GM12878 (cell line): ENCODE measurements around the gene SPTA1. TPM values are rescaled to one million over a fixed set of nuclear protein-coding genes. Genes with fewer than 3 reads are reported as not detected.

Experiments used
- ATAC-seq: fragments of 200-7000 bp; cut with Tn5 transposase; 3 replicates; pipeline ENCODE4 v1.9.1; 2020; ENCODE audit warnings: mild to moderate bottlenecking, moderate library complexity
- BruUV-seq: library from RNA; stranded (reverse); fragments of 400-500 nt; replicated peaks from 2 replicates; lab custom pipeline; 2021; lab: Mats Ljungman, UMichigan
- CTCF ChIA-PET: fragments of 300-600 bp; sonication (Branson Sonifier 250); formaldehyde crosslinking; extraction: SDS; loops from one replicate; lab custom pipeline; 2021; ENCODE audit warnings: inconsistent platforms; lab: Yijun Ruan, JAX
- POLR2A ChIA-PET: fragments of 350-600 bp; formaldehyde crosslinking; extraction: SDS; loops from one replicate; lab custom pipeline; 2021; ENCODE audit warnings: inconsistent platforms; lab: Charles Lee
- RAD21 ChIA-PET: fragments of 300-600 bp; sonication (Branson Sonifier 250); formaldehyde crosslinking; loops from one replicate; lab custom pipeline; 2023; ENCODE audit warnings: antibody characterized with exemption; ENCODE audit not compliant: unreplicated experiment; lab: Charles Lee
- SMC1A ChIA-PET: fragments of 300-600 bp; sonication (Branson Sonifier 250); formaldehyde crosslinking; loops from one replicate; lab custom pipeline; 2023; ENCODE audit not compliant: unreplicated experiment, uncharacterized antibody; lab: Charles Lee
- DNase-seq: peaks from one replicate; pipeline ENCODE4 v3.0.0-alpha.2; 2011; ENCODE audit warnings: low read depth, low spot score
- FAIRE-seq: peaks from 3 replicates; lab custom pipeline; 2011; peaks lifted over from hg19 to GRCh38; lab: Jason Lieb, UNC
- H2AFZ ChIP-seq: 2 replicates; pipeline ENCODE4 v1.6.0; 2011; ENCODE audit warnings: low read depth, low read length, control low read depth; ENCODE audit not compliant: control insufficient read depth
- H3K27ac ChIP-seq: 2 replicates; pipeline ENCODE4 v1.5.1; 2011; ENCODE audit warnings: control low read depth; ENCODE audit not compliant: control insufficient read depth, insufficient read depth
- H3K27me3 ChIP-seq, 2 experiments: replicated peaks in 1 of 2; 2 replicates each; pipeline versions ENCODE4 v1.6.0 to v1.6.1; 2011; ENCODE audit warnings: low read length in 1 of 2; ENCODE audit not compliant: control insufficient read depth in 2 of 2, insufficient read depth in 2 of 2
- H3K36me3 ChIP-seq, 2 experiments: 2 replicates each; pipeline ENCODE4 v1.5.1; 2011; ENCODE audit warnings: low read length in 1 of 2; ENCODE audit not compliant: control insufficient read depth in 2 of 2, insufficient read depth in 2 of 2
- H3K4me1 ChIP-seq: 2 replicates; pipeline ENCODE4 v1.6.1; 2011; ENCODE audit warnings: mild to moderate bottlenecking, low read length, moderate library complexity, mixed read lengths; ENCODE audit not compliant: control insufficient read depth, insufficient read depth
- H3K4me2 ChIP-seq: 2 replicates; pipeline ENCODE4 v1.6.0; 2011; ENCODE audit warnings: control low read depth; ENCODE audit not compliant: control insufficient read depth, insufficient read depth
- H3K4me3 ChIP-seq: fragments of 200-600 bp; sonication (generic); 2 replicates; pipeline ENCODE4 v1.5.1; 2016
- H3K79me2 ChIP-seq: 2 replicates; pipeline ENCODE4 v1.6.0; 2011; ENCODE audit warnings: low read length; ENCODE audit not compliant: control insufficient read depth, insufficient read depth
- H3K9ac ChIP-seq: 2 replicates; pipeline ENCODE4 v1.8.0; 2011; ENCODE audit warnings: low read length, control low read depth, mixed read lengths; ENCODE audit not compliant: control insufficient read depth, insufficient read depth
- H3K9me3 ChIP-seq: replicated peaks from 3 replicates; pipeline ENCODE4 v1.5.1; 2011; ENCODE audit warnings: mild to moderate bottlenecking, low read length; ENCODE audit not compliant: control insufficient read depth, insufficient read depth
- H4K20me1 ChIP-seq: 2 replicates; pipeline ENCODE4 v1.6.0; 2011; ENCODE audit not compliant: control insufficient read depth, insufficient read depth
- BCL11A ChIP-seq: IDR thresholded peaks from 2 replicates; pipeline ENCODE4 v1.6.1; 2011; ENCODE audit warnings: low read depth, low read length
- CEBPB ChIP-seq, 2 experiments: fragments of 150-350 bp in 1 of 2; IDR thresholded peaks; 2 replicates each; pipeline ENCODE4 v1.6.1; 2012 to 2014; ENCODE audit warnings: low read depth in 2 of 2, low read length in 2 of 2, borderline replicate concordance in 1 of 2, inconsistent platforms in 1 of 2
- DPF2 ChIP-seq: fragments of 450-650 bp; IDR thresholded peaks from 2 replicates; pipeline ENCODE4 v1.6.1; 2017; ENCODE audit warnings: mild to moderate bottlenecking
- GABPA ChIP-seq: IDR thresholded peaks from 2 replicates; pipeline ENCODE4 v1.6.1; 2014; ENCODE audit warnings: antibody characterized with exemption, low read depth, mild to moderate bottlenecking, inconsistent platforms
- KAT2A ChIP-seq: conservative IDR thresholded peaks from 2 replicates; pipeline ENCODE4 v1.6.1; 2011; ENCODE audit warnings: low read depth, low read length; ENCODE audit not compliant: control insufficient read depth
- KDM1A ChIP-seq: fragments of 200-600 bp; sonication (generic); IDR thresholded peaks from 2 replicates; pipeline ENCODE4 v1.6.1; 2016; ENCODE audit warnings: borderline replicate concordance
- KLF5 ChIP-seq: fragments of 450-650 bp; IDR thresholded peaks from 2 replicates; pipeline ENCODE4 v1.6.1; 2014; ENCODE audit warnings: mild to moderate bottlenecking; ENCODE audit not compliant: partially characterized antibody
- PAX5 ChIP-seq: IDR thresholded peaks from 2 replicates; pipeline ENCODE4 v1.6.1; 2011; ENCODE audit warnings: low read depth, low read length, borderline replicate concordance
- SMC3 ChIP-seq: IDR thresholded peaks from 2 replicates; pipeline ENCODE4 v1.6.1; 2011; ENCODE audit warnings: low read length, improper control_type of control experiment, borderline replicate concordance
- SPI1 ChIP-seq: IDR thresholded peaks from 2 replicates; pipeline ENCODE4 v1.6.1; 2011; ENCODE audit warnings: low read depth, mild to moderate bottlenecking, low read length, moderate library complexity, borderline replicate concordance; ENCODE audit not compliant: insufficient read depth
- SREBF1 ChIP-seq: IDR thresholded peaks from 2 replicates; pipeline ENCODE4 v1.6.1; 2012; ENCODE audit warnings: mild to moderate bottlenecking, low read length
- SUZ12 ChIP-seq: fragments of 200-600 bp; sonication (generic); IDR thresholded peaks from one replicate; pipeline ENCODE4 v1.6.1; 2018; ENCODE audit warnings: antibody characterized with exemption, mild to moderate bottlenecking; ENCODE audit not compliant: unreplicated experiment
- TCF7 ChIP-seq: IDR thresholded peaks from 2 replicates; pipeline ENCODE4 v1.6.1; 2014; ENCODE audit warnings: antibody characterized with exemption, borderline replicate concordance
- ZBED1 ChIP-seq: IDR thresholded peaks from 2 replicates; pipeline ENCODE4 v1.6.1; 2016; ENCODE audit warnings: borderline replicate concordance
- ZNF207 ChIP-seq: fragments of 450-650 bp; IDR thresholded peaks from 2 replicates; pipeline ENCODE4 v1.6.1; 2014; ENCODE audit warnings: antibody characterized with exemption, mild to moderate bottlenecking, borderline replicate concordance
- ZNF274 ChIP-seq: IDR thresholded peaks from one replicate; pipeline ENCODE4 v1.8.0; 2011; ENCODE audit not compliant: insufficient read length, insufficient read depth
- WGBS: methylation state at CpG from one replicate; pipeline ENCODE4 v1.1.6; 2016; ENCODE audit warnings: low lambda C conversion rate; ENCODE audit not compliant: insufficient replicate concordance, insufficient coverage; ENCODE audit errors: missing lambda C conversion rate; 5-methylcytosine and 5-hydroxymethylcytosine counted together
- in situ Hi-C: fragments of 300-500 bp; cut with MboI; formaldehyde crosslinking; loops from 9 replicates; pipeline ENCODE4 v1.14.3; 2018; ENCODE audit warnings: mixed read lengths
- intact Hi-C: fragments of 100-400 bp; cut with micrococcal nuclease; formaldehyde crosslinking; loops from one replicate; pipeline ENCODE4 v1.14.2; 2022; ENCODE audit not compliant: unreplicated experiment
- polyA plus RNA-seq, 11 experiments: library from polyadenylated mRNA; depleted of rRNA in 4 of 11; unstranded in 6 of 11; stranded (reverse) in 5 of 11; fragments of >200 nt; fragmentation: Nextera tagmentation in 4 of 11; fragmentation: Illumina TruSeq in 1 of 11; extraction: Ambion mirVana in 4 of 11; extraction: Trizol in 1 of 11; gene quantifications; 1 replicate in 1 of 11; 2 replicates in 10 of 11; pipeline versions ENCODE4 v1.2.1 to v1.2.3, GENCODE V29; 2011 to 2016; ENCODE audit warnings: inconsistent platforms in 2 of 11, missing spikeins in 2 of 11, low read depth in 1 of 11
- total RNA-seq, 4 experiments: library from RNA; depleted of rRNA in 3 of 4; stranded (reverse); fragments of >200 nt in 3 of 4; fragmentation: Illumina TruSeq in 1 of 4; extraction: Trizol in 1 of 4; gene quantifications; 2 replicates each; pipeline versions ENCODE4 v1.2.1 to v1.2.3, GENCODE V29; 2013 to 2021
- TF ChIP-seq, protein P1 (sequence below): IDR thresholded peaks from 2 replicates; pipeline ENCODE4 v1.6.1; 2011; ENCODE audit warnings: mild to moderate bottlenecking, low read depth, low read length, moderate library complexity; ENCODE audit not compliant: insufficient replicate concordance
- TF ChIP-seq, protein P2 (sequence below): fragments of 450-650 bp; IDR thresholded peaks from 2 replicates; pipeline ENCODE4 v1.6.1; 2016; ENCODE audit warnings: mild to moderate bottlenecking
- TF ChIP-seq, protein P3 (sequence below): IDR thresholded peaks from 2 replicates; pipeline ENCODE4 v1.6.1; 2011; ENCODE audit warnings: low read depth, low read length, improper control_type of control experiment, borderline replicate concordance
- TF ChIP-seq, protein P4 (sequence below): fragments of 150-350 bp; IDR thresholded peaks from 2 replicates; pipeline ENCODE4 v1.6.1; 2014; ENCODE audit warnings: mild to moderate bottlenecking, low read depth, low read length

Gene SPTA1
- total and polyA plus RNA-seq, 10 of the 15 experiments (the other 5 are each of a cell fraction or from before 2014, with no cell fraction given), result under 0.01 to 0.21 (median 0.12) TPM; not detected in 5

DNA sequence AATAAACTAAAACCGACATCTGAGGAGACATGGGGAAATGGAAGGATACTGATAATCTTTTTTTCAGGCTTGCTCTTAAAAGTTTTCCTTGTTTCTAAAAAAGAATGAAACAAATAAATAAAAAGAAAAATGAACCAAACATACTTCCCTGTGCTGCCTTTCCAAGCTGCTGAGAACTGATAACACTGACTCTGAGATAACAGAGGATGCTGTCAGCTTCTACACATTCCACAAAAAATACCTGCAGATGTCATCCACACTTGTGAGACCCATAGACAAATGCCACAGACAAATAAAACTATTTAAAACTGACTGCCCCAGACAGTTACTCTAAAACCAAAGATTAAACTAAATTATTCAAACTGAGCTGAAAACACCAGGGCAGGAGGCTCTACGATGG is 46.0 kb upstream of the SPTA1 start:
- CTCF ChIA-PET, result no interaction called here
- Histone ChIP-seq H3K9ac (no peak overlapping the region), H3K4me1 (no peaks in the 10 kb centered on the region), H3K27me3 (no peaks in the 10 kb centered on the region), H4K20me1 (no peaks in the 10 kb centered on the region), H3K9me3 (no peaks in the 10 kb centered on the region), H3K36me3 (no peaks in the 10 kb centered on the region), H3K4me3 (no peak overlapping the region), H2AFZ (no peak overlapping the region), H3K79me2 (no peaks in the 10 kb centered on the region), H3K4me2 (no peak overlapping the region), H3K27ac (no peak overlapping the region)
- FAIRE-seq (no peak), DNase-seq (no peak), ATAC-seq (no peak)
- RAD21 ChIA-PET, result no interaction called here
- BruUV-seq, result no TSS peak
- TF ChIP-seq SMC3, result no peak
- TF ChIP-seq, protein P1, sequence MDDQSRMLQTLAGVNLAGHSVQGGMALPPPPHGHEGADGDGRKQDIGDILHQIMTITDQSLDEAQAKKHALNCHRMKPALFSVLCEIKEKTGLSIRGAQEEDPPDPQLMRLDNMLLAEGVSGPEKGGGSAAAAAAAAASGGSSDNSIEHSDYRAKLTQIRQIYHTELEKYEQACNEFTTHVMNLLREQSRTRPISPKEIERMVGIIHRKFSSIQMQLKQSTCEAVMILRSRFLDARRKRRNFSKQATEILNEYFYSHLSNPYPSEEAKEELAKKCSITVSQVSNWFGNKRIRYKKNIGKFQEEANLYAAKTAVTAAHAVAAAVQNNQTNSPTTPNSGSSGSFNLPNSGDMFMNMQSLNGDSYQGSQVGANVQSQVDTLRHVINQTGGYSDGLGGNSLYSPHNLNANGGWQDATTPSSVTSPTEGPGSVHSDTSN, result no peak
- no peak for TF ChIP-seq TCF7
- no peak for TF ChIP-seq ZBED1
- TF ChIP-seq SPI1, result no peak
- TF ChIP-seq GABPA, result no peak
- TF ChIP-seq, protein P2, sequence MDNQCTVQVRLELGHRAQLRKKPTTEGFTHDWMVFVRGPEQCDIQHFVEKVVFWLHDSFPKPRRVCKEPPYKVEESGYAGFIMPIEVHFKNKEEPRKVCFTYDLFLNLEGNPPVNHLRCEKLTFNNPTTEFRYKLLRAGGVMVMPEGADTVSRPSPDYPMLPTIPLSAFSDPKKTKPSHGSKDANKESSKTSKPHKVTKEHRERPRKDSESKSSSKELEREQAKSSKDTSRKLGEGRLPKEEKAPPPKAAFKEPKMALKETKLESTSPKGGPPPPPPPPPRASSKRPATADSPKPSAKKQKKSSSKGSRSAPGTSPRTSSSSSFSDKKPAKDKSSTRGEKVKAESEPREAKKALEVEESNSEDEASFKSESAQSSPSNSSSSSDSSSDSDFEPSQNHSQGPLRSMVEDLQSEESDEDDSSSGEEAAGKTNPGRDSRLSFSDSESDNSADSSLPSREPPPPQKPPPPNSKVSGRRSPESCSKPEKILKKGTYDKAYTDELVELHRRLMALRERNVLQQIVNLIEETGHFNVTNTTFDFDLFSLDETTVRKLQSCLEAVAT, result no peak
- no peak for TF ChIP-seq BCL11A
- TF ChIP-seq ZNF274, result no peak
- TF ChIP-seq SREBF1, result no peak
- no peak for TF ChIP-seq KLF5
- TF ChIP-seq CEBPB (IDR thresholded peaks at IDR 0.05; ENCODE audit: borderline replicate concordance in 1 of 2, low read depth in 2 of 2, low read length in 2 of 2), result no peak
- TF ChIP-seq, protein P3, sequence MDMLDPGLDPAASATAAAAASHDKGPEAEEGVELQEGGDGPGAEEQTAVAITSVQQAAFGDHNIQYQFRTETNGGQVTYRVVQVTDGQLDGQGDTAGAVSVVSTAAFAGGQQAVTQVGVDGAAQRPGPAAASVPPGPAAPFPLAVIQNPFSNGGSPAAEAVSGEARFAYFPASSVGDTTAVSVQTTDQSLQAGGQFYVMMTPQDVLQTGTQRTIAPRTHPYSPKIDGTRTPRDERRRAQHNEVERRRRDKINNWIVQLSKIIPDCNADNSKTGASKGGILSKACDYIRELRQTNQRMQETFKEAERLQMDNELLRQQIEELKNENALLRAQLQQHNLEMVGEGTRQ, result no peak
- TF ChIP-seq KAT2A, result no peak
- TF ChIP-seq SUZ12, result no peak
- TF ChIP-seq, protein P4, sequence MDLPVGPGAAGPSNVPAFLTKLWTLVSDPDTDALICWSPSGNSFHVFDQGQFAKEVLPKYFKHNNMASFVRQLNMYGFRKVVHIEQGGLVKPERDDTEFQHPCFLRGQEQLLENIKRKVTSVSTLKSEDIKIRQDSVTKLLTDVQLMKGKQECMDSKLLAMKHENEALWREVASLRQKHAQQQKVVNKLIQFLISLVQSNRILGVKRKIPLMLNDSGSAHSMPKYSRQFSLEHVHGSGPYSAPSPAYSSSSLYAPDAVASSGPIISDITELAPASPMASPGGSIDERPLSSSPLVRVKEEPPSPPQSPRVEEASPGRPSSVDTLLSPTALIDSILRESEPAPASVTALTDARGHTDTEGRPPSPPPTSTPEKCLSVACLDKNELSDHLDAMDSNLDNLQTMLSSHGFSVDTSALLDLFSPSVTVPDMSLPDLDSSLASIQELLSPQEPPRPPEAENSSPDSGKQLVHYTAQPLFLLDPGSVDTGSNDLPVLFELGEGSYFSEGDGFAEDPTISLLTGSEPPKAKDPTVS, result no peak
- no peak for TF ChIP-seq ZNF207
- TF ChIP-seq DPF2, result no peak
- TF ChIP-seq KDM1A, result no peak
- no peak for TF ChIP-seq PAX5
- WGBS, result 18% methylated on average over 2 of the region's 2 CpGs
- POLR2A ChIA-PET, result no interaction called here
- SMC1A ChIA-PET, result no interaction called here
- in situ Hi-C loops (no loop called here), intact Hi-C loops (no loop called here)
